Measurements from ENCODE around the gene CCNK. TPM values are rescaled to one million over a fixed set of nuclear protein-coding genes. Genes with fewer than 3 reads are reported as not detected.

The CCNK gene
- total RNA-seq, 1 experiment from 2014 or later, result 80.1 TPM

DNA sequence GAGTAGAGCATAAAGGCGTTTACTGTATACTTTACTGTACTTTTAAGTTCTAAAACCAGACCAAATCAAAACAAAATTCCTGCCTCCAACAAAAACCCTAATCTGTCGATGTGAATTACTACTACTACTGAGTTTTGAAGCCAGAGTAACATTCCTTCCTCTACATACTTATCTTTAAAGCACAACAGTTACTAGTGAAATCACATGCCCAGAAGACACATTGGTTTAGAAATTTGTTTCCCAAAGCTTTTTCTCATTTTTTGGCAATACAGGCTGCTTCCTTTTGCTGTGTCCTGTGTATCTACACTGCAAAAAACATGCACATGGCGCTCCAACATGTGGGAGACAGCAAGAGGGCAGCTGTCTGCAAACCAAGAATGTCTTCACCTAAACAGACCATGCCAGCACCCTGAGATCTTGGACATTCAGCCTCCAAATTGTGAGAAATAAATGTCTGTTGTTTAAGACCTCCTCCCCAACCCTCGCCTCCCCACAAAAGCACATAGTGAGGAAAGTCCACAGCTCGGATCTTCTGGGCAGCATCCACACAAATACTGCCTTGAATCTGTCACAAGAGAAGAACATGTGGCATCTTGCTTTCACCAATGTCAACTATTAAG is 21.6 kb upstream of the CCNK start:
- no peaks in the 10 kb centered on the region for H3K9me3 Mint-ChIP-seq
- H3K4me2 ChIP-seq (ENCODE audit: insufficient read depth, insufficient read length, low read length), result no peak overlapping the region
- WGBS (ENCODE audit: extremely low coverage, insufficient read length, low lambda C conversion rate), result no CpG with 5 or more reads among the region's 5 CpGs
- H2AK5ac ChIP-seq (ENCODE audit: insufficient read length, low read length), result no peak overlapping the region
- no peaks in the 10 kb centered on the region for H3K79me2 ChIP-seq (ENCODE audit: insufficient read depth, low read length)
- TF ChIP-seq, protein P1, sequence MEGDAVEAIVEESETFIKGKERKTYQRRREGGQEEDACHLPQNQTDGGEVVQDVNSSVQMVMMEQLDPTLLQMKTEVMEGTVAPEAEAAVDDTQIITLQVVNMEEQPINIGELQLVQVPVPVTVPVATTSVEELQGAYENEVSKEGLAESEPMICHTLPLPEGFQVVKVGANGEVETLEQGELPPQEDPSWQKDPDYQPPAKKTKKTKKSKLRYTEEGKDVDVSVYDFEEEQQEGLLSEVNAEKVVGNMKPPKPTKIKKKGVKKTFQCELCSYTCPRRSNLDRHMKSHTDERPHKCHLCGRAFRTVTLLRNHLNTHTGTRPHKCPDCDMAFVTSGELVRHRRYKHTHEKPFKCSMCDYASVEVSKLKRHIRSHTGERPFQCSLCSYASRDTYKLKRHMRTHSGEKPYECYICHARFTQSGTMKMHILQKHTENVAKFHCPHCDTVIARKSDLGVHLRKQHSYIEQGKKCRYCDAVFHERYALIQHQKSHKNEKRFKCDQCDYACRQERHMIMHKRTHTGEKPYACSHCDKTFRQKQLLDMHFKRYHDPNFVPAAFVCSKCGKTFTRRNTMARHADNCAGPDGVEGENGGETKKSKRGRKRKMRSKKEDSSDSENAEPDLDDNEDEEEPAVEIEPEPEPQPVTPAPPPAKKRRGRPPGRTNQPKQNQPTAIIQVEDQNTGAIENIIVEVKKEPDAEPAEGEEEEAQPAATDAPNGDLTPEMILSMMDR (conservative IDR thresholded peaks at IDR 0.05), result no peak
- no peak overlapping the region for H2BK5ac ChIP-seq (ENCODE audit: insufficient read length, low read length)
- no peak overlapping the region for H2AFZ ChIP-seq (ENCODE audit: low read length)
- no peak for DNase-seq
- no peak overlapping the region for H2BK12ac ChIP-seq (ENCODE audit: insufficient read length, low read depth, low read length)
- H3T11ph ChIP-seq (ENCODE audit: low read length), result no peak overlapping the region
- H3K4ac ChIP-seq (ENCODE audit: low read depth, low read length), result no peak overlapping the region
- H3K18ac ChIP-seq (ENCODE audit: insufficient read length, low read depth, low read length), result no peak overlapping the region
- no peak overlapping the region for H4K91ac ChIP-seq (ENCODE audit: insufficient read length, low read depth, low read length)
- no peaks in the 10 kb centered on the region for H3K27me3 Mint-ChIP-seq (ENCODE audit: low read depth)
- no peak overlapping the region for H4K5ac ChIP-seq (ENCODE audit: insufficient read length, low read depth, low read length)
- H3K23ac ChIP-seq (ENCODE audit: insufficient read length, low read depth, low read length), result no peak overlapping the region
- H3K9me3 ChIP-seq (ENCODE audit: control insufficient read depth, low read depth, low read length), result no peaks in the 10 kb centered on the region
- H3K14ac ChIP-seq (ENCODE audit: insufficient read depth, low read length), result no peak overlapping the region
- no peak overlapping the region for H3K4me3 Mint-ChIP-seq
- H2BK15ac ChIP-seq (ENCODE audit: low read depth, low read length), result no peak overlapping the region
- no peaks in the 10 kb centered on the region for H3K27me3 ChIP-seq (ENCODE audit: insufficient read depth, low read length)
- no peak overlapping the region for H3K27ac ChIP-seq (ENCODE audit: insufficient read length, low read depth, low read length)
- H3K4me1 Mint-ChIP-seq, result peaks cover 36 to 41% of the 10 kb centered on the region in 2 experiments
- H3K23me2 ChIP-seq (ENCODE audit: insufficient read length, low read depth, low read length, poor library complexity, severe bottlenecking), result no peaks in the 10 kb centered on the region
- peaks cover 5% of the 10 kb centered on the region for H3K79me1 ChIP-seq (ENCODE audit: insufficient read depth, low read depth, low read length, poor library complexity, severe bottlenecking)
- H3K56ac ChIP-seq (ENCODE audit: insufficient read length, low read depth, low read length), result no peak overlapping the region
- H3K36me3 Mint-ChIP-seq (ENCODE audit: insufficient read depth in 1 of 3, low read depth in 3 of 3), result peaks cover 12 to 46% (median 39%) of the 10 kb centered on the region in 3 experiments; a peak in 6 of 7 replicates
- no peak overlapping the region for H3K9ac ChIP-seq (ENCODE audit: extremely low read depth, insufficient read length, low read length)
- no peak overlapping the region for H4K8ac ChIP-seq (replicated peaks; ENCODE audit: insufficient read length, low read depth, low read length)
- H2BK120ac ChIP-seq (ENCODE audit: low read depth, low read length, poor library complexity, severe bottlenecking), result no peak overlapping the region
- no peak overlapping the region for H2BK20ac ChIP-seq (ENCODE audit: low read depth, low read length, poor library complexity, severe bottlenecking)
- H3K27ac Mint-ChIP-seq, result peak overlapping the region in 2 of 3 experiments; percentile 5 to 55; a peak in 2 of 7 replicates
- no peaks in the 10 kb centered on the region for H4K20me1 ChIP-seq (ENCODE audit: control insufficient read depth, insufficient read depth, insufficient read length)
- H3K4me1 ChIP-seq (ENCODE audit: insufficient read depth, low read length), result peaks cover 8% of the 10 kb centered on the region; the same call in 1 of the 2 replicates
